ENCODE measurements around the gene PDPR. TPM values are rescaled to one million over a fixed set of nuclear protein-coding genes. Genes with fewer than 3 reads are reported as not detected.

Gene PDPR
- total and polyA plus RNA-seq, 2 of the 4 experiments (the other 2 are of a cell fraction), result 12.2 to 19.4 TPM

GRCh38 chr16:70159355-70160348 lies 45.5 kb downstream of the PDPR start:
- Histone ChIP-seq H2BK15ac (ENCODE audit: low read depth, low read length) (no peak overlapping the region), H3K9me1 (ENCODE audit: insufficient read depth, low read length) (peaks cover 10% of the 10 kb centered on the region; the same call in 1 of the 2 replicates), H3K23ac (ENCODE audit: low read depth, low read length) (no peak overlapping the region), H2AK5ac (ENCODE audit: low read depth, low read length) (no peak overlapping the region), H3K4me3 (ENCODE audit: insufficient read depth, low read depth, low read length) (no peak overlapping the region), H2AK9ac (replicated peaks; ENCODE audit: low read depth, low read length, poor library complexity) (no peak overlapping the region), H3K27ac (ENCODE audit: insufficient read depth, low read length) (no peak overlapping the region), H2AFZ (replicated peaks; ENCODE audit: low read length, poor library complexity) (peak overlapping the region; percentile 3), H3K9me3 (ENCODE audit: control insufficient read depth, insufficient read depth, low read length) (no peaks in the 10 kb centered on the region), H4K8ac (ENCODE audit: low read depth in 2 of 2, low read length in 2 of 2) (no peak overlapping the region), H3K4me2 (ENCODE audit: low read depth, low read length) (no peak overlapping the region), H3K4ac (ENCODE audit: low read depth, low read length) (no peak overlapping the region), H2BK20ac (ENCODE audit: low read depth, low read length) (no peak overlapping the region), H3K18ac (ENCODE audit: low read depth, low read length) (no peak overlapping the region), H2BK5ac (ENCODE audit: low read depth, low read length, poor library complexity, severe bottlenecking) (no peak overlapping the region), H4K20me1 (ENCODE audit: insufficient read depth, low read length) (peaks cover 3% of the 10 kb centered on the region; the same call in 1 of the 2 replicates), H4K91ac (ENCODE audit: insufficient read depth, low read depth, low read length) (no peak overlapping the region), H3K36me3 (ENCODE audit: control insufficient read depth, insufficient read depth, low read length) (peaks cover 51% of the 10 kb centered on the region), H3K14ac (replicated peaks; ENCODE audit: low read depth, low read length) (no peak overlapping the region), H3K27me3 (ENCODE audit: control insufficient read depth, insufficient read depth, low read length) (no peaks in the 10 kb centered on the region), H3K9ac (ENCODE audit: low read depth, low read length) (no peak overlapping the region), H4K5ac (ENCODE audit: low read depth, low read length) (no peak overlapping the region), H3K79me1 (ENCODE audit: low read depth in 1 of 2, low read length in 2 of 2) (no peaks in the 10 kb centered on the region), H2BK120ac (ENCODE audit: low read depth, low read length) (no peak overlapping the region), H3K56ac (ENCODE audit: extremely low read depth, insufficient read depth, low read length) (no peak overlapping the region), H3K4me1 (ENCODE audit: control insufficient read depth, insufficient read depth, low read length) (peaks cover 8% of the 10 kb centered on the region)
- BruUV-seq (replicated peaks), result no TSS peak
- DNase-seq (peak; percentile 58), ATAC-seq (ENCODE audit: low read depth) (peak; percentile 22; the same call in 1 of the 2 replicates)
- in situ Hi-C loops (cut with MboI; ENCODE audit: low sequenced_read_pairs) (no loop called here), dilution Hi-C loops (cut with HindIII; ENCODE audit: low sequenced_read_pairs, unreplicated experiment) (no loop called here), intact Hi-C loops (cut with micrococcal nuclease) (no loop called here)
- ChIA-PET CTCF (no interaction called here), POLR2A (ENCODE audit: unreplicated experiment) (no interaction called here)
- TF ChIP-seq CHD1 (IDR thresholded peaks at IDR 0.05; ENCODE audit: low read depth, low read length) (no peak), MXI1 (IDR thresholded peaks at IDR 0.05; ENCODE audit: borderline replicate concordance, low read depth, low read length) (no peak)
- WGBS, 2 experiments (ENCODE audit: extremely low coverage in 2 of 2, insufficient read length in 1 of 2), result 84% methylated on average over 7 of the region's 9 CpGs; no CpG with 5 or more reads in 1 of the 2 experiments
